Measurements from ENCODE around the gene PAPOLG. TPM values are rescaled to one million over a fixed set of nuclear protein-coding genes. Genes with fewer than 3 reads are reported as not detected.

PAPOLG gene
- total RNA-seq, 1 donor from 2014 or later, result 20.9 TPM

- DNase-seq (ENCODE audit: extremely low spot score, unreplicated experiment), result no peak
- Mint-ChIP-seq H3K9me3 (peaks cover 5% of the 10 kb centered on the region), H3K4me1 (ENCODE audit: unreplicated experiment) (no peaks in the 10 kb centered on the region), H3K36me3 (no peaks in the 10 kb centered on the region), H3K27ac (no peak overlapping the region), H3K27me3 (peaks cover 19% of the 10 kb centered on the region), H3K4me3 (no peak overlapping the region)
- no peak for TF ChIP-seq CTCF (conservative IDR thresholded peaks at IDR 0.05)
These were observed 75.9 kb downstream of the PAPOLG start for GRCh38 chr2:60831921-60832320.

GRCh38 chr2:60832621-60833020, 76.6 kb downstream of the PAPOLG start:
- H3K27ac Mint-ChIP-seq, result no peak overlapping the region
- no peak for DNase-seq (ENCODE audit: extremely low spot score, unreplicated experiment)
- H3K9me3 Mint-ChIP-seq, result peaks cover 5% of the 10 kb centered on the region
- H3K4me3 Mint-ChIP-seq, result no peak overlapping the region
- peaks cover 16% of the 10 kb centered on the region for H3K27me3 Mint-ChIP-seq
- no peaks in the 10 kb centered on the region for H3K4me1 Mint-ChIP-seq (ENCODE audit: unreplicated experiment)
- TF ChIP-seq CTCF (conservative IDR thresholded peaks at IDR 0.05), result no peak
- no peaks in the 10 kb centered on the region for H3K36me3 Mint-ChIP-seq

GRCh38 chr2:60834270-60834717, 78.2 kb downstream of the PAPOLG start:
- DNase-seq (ENCODE audit: extremely low spot score, unreplicated experiment), result no peak
- H3K9me3 Mint-ChIP-seq, result peaks cover 5% of the 10 kb centered on the region
- no peak overlapping the region for H3K27ac Mint-ChIP-seq
- H3K36me3 Mint-ChIP-seq, result no peaks in the 10 kb centered on the region
- peaks cover 16% of the 10 kb centered on the region for H3K27me3 Mint-ChIP-seq
- peaks cover 4% of the 10 kb centered on the region for H3K4me1 Mint-ChIP-seq (ENCODE audit: unreplicated experiment)
- no peak overlapping the region for H3K4me3 Mint-ChIP-seq
- no peak for TF ChIP-seq CTCF (conservative IDR thresholded peaks at IDR 0.05)

GRCh38 chr2:60836491-60836890, 80.4 kb downstream of the PAPOLG start:
- no peak for TF ChIP-seq CTCF (conservative IDR thresholded peaks at IDR 0.05)
- no peaks in the 10 kb centered on the region for H3K9me3 Mint-ChIP-seq
- no peak overlapping the region for H3K27ac Mint-ChIP-seq
- no peak for DNase-seq (ENCODE audit: extremely low spot score, unreplicated experiment)
- peaks cover 4% of the 10 kb centered on the region for H3K4me1 Mint-ChIP-seq (ENCODE audit: unreplicated experiment)
- no peaks in the 10 kb centered on the region for H3K36me3 Mint-ChIP-seq
- H3K27me3 Mint-ChIP-seq, result peaks cover 10% of the 10 kb centered on the region
- H3K4me3 Mint-ChIP-seq, result no peak overlapping the region

- peaks cover 4% of the 10 kb centered on the region for H3K4me1 Mint-ChIP-seq (ENCODE audit: unreplicated experiment)
These were observed 81.1 kb downstream of the PAPOLG start for GRCh38 chr2:60837123-60837522.

More at GRCh38 chr2:60837123-60837522, 81.1 kb downstream of the PAPOLG start:
- no peak overlapping the region for H3K4me3 Mint-ChIP-seq
- TF ChIP-seq CTCF (conservative IDR thresholded peaks at IDR 0.05), result no peak
- H3K27me3 Mint-ChIP-seq, result peaks cover 10% of the 10 kb centered on the region
- no peak overlapping the region for H3K27ac Mint-ChIP-seq
- DNase-seq (ENCODE audit: extremely low spot score, unreplicated experiment), result no peak
- H3K36me3 Mint-ChIP-seq, result no peaks in the 10 kb centered on the region
- no peaks in the 10 kb centered on the region for H3K9me3 Mint-ChIP-seq

Measured in type B pancreatic cell (in vitro differentiated cells).